HG02884 (cell line): ENCODE measurements around the gene CBR3.

Experiments
- ATAC-seq: cut with Tn5 transposase; IDR thresholded peaks from one replicate; pipeline ENCODE4 v1.9.1; 2021; ENCODE audit warnings: mild to moderate bottlenecking, moderate library complexity; ENCODE audit not compliant: unreplicated experiment

The CBR3 gene

DNA sequence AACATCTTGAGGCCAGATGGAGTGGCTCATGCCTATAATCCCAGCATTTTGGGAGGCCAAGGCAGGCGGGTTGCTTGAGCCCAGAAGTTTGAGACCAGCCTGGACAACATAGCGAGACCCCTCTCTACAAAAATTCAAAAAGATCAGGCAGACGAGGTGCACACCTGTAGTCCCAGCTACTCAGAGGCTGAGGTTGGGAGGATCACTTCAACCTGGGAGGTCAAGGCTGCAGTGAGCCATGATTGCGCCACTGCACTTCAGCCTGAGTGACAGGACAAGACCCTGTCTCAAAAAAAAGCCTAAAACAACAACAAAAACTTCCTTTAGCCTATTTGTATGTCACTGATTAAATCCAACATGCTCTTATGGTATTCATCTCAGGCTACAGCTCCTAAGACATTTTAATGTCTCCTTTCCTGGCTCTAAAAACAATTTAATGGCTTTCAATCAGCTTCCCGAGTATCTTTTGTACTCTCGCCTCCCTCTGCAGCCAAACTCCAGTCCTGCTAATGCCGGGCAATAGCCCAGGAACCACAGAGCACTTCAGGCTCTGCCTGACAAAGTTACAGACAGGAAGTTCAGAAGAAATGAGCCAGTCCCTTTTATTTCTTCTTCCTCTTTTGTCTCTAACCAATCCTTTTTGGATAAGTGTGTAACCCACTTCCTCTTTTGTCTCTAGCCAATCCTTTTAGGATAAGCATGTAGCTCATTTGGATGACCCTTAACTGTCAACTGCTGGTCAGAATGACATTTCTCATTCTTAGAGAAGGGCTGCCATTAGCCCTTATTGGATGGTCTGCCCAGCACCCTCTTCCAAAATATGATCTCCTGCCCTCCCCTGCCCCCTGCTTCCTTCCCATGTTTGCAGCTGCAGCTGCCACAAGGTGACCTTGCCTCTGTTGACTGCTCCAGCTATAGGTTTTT lies 15.2 kb downstream of the CBR3 start:
- no peak for ATAC-seq

DNA sequence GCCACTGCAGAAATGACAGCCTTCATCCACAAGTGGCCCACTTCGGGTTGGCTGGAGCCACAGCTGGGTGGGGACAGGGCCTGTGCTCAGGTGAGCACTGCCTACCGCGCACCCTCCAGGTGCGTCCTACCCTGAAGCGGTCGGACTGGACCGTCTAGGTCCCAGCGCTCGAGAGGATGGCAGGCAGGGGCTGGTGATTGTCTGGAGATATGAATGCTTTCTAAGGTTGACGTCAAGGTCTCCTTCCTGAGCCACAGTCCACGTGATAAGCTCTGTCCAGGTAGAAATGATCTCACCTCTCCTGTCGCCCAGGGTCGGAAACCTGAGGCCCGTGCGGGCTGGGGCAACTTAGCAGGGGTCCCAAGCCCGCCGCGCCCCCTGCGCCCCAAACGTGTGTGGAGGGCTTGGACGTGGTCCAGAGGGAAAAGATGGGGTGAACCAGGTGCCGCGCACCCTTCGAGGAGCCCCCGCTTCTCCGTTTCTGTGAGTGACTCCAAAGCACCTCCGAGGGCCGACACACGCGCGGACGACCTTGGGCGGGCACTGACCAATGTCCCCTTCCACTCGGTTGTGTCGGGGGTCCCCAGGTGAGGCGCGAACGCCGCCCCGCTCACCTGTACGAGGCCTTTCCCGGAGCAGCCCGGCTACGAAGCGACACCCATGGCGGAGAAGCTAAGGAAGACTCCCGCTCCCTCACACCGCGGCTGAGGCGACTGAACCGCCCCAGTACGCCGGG lies 20.9 kb downstream of the CBR3 start:
- ATAC-seq: no peak

DNA sequence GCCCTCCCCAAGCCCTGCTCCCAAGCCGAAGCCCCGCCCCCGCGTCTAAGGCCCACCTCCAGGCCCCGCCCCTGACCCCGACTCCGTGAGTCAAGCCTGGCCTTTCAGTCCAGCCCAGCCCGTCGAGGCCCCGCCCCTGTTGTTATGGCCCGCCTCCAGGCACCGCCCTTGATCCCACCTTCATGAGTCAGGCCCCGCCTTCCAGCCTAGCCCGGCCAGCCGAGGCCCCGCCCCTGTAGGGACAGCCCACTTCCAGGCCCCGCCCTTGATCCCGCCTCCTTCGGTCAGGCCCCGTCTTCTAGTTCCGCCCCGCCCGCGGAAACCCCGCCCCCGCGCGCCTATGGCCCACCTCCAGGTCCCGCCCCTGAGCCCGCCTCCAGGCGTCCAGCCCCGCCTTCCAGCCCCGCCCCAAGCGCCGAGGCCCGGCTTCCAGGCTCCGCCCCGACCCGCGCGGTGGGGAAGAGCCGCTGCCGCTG lies 21.5 kb downstream of the CBR3 start:
- peak; percentile 77 for ATAC-seq

DNA sequence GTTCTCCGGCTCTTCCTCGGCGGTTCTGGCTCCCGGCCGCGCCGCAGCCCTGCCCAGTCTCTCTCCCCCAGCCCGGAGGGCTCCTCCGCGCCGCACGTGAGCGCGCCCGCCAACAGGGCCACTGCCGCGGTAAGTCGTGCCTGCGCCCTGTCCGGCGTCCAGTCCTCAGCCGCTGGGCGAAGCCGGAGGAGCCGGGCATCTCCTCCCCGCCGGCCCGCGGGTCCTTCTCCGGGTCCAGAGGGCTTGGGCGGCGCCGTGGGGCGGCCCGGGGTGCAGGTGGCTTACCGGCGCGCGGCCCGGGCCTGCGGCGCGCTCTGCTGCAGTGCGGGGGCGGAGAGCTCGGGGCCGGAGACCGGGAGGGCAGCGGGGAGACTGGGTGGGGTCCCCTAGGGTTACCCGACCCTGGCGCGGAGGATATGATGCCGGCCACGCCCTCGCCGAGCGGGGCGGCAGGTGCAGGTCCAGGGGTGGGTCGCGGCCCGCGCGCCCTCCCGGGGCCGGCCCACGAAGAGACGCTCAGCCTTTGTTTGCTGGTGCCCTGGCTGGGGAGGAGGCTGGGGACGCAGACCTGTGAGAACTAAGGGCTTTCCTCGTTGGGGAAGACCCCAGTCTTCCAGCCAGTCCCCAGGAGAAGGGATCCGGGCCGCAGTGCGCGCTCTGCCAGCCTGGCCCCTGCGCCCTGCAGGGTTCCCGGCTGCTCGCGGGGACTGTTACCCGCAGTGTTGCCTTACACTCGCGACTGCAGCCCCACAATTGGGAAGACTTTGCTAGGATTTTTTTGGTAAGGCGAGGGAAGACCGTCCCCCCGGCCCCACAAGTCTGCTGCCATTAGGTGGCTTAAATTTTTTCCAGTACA lies 22.2 kb downstream of the CBR3 start, which contains the start of gene DOP1B:
DOP1B (plus strand) TSS at position 10 of the 856 bp plus-strand sequence. CDS start 7,910 bp downstream, outside the sequence.
- peak; percentile 26 for ATAC-seq

DNA sequence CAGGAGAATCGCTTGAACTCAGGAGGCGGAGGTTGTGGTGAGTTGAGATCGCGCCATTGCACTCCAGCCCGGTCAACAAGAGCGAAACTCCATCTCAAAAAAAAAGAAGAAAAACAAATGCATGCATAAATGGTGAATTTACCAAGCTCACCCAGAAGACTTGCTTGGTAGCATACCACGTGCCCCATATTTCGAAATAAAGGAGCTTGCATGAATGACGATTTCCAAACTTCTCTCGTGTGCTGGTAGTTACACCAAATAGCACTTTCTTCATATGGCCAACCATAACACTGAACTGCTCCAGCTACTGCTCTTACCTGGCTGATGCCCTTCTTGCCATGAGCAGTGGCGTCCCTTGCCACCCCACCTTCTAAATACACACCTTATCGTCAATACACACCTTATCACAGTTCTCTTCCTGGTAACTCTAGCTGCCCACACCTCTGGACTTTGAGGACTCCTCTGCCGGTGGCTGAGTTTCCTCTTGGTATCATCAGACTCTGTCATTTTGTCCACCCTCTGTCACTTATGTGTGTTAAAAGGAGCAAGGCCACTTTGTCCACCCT lies 24.6 kb downstream of the CBR3 start:
- no peak for ATAC-seq

DNA sequence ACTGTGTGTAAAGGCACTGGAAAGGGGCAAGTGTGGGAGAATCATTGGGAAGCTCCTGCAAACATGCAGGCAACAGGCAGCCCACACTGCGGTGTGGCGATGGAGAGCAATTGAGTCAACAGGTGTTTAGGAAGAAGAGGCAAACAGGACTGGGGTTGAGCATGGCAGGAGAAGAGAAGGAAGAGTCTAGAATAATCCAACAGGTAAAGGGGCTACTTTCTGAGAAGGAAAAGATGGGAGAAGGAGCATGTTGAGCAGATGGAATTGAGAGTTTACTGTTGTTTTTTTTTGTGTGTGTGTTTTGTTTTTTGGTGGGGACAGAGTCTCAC lies 25.9 kb downstream of the CBR3 start:
- no peak for ATAC-seq

DNA sequence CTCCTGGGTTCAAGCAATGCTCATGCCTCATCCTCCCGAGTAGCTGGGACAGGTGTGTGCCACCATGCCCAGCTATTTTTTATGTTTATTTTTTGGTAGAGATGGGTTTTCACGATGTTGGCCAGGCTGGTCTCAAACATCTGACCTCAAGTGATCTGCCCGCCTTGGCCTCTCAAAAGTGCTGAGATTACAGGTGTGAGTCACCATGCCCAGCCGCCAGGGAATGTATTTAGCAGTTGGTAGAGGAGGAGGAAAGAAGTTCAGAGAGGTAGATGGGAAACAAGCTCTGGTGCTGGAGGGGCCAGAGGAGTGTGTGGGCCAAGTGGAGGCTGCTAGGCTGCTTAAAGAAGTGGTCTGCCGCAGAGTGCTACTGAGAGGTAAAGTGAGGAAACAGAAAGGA lies 27.8 kb downstream of the CBR3 start:
- no peak for ATAC-seq

DNA sequence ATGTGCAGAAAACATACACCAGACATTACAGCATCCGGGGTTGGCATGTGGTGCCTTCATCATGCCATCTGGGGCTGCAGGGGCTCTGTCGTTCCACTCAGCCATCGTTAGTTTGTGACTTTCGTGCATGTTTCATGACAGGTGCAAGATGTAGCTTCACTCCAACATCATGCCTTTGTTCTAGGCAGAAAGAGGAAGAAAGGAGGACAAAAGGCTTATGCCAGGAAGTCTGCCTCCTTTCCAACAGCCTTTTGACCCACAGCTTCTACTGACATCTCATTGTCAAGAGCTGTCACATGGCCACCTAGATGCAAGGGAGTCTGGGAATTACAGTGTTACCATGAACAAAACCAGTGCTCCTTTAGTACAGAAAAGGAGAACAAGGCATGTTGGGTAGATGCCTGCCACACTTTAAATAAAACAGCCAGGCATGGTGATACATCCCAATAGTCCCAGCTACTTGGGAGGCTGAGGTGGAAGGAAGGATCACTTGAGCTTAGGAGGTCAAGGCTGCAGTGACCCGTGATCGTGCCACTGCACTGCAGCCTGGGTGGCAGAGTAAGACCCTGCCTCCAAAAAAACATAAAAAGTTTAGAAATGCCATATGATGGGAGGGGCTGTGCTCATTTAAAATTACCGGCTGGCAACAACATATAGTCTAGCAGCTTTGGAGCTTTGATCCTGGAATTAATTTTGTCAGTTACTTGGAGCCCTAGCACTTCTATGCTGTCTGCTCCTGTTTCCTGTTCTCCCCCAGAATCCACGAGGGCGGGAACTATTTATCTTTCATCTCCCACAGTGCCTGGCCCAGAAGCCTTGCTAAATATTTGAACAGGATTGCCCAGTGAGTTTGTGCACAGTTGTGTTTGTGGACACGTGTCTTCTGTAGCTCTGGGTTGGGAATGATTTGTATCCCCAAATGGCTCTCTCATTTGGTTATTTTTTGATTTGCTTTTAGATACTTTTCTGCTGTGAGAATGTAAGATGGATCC lies 29.2 kb downstream of the CBR3 start:
- no peak for ATAC-seq

DNA sequence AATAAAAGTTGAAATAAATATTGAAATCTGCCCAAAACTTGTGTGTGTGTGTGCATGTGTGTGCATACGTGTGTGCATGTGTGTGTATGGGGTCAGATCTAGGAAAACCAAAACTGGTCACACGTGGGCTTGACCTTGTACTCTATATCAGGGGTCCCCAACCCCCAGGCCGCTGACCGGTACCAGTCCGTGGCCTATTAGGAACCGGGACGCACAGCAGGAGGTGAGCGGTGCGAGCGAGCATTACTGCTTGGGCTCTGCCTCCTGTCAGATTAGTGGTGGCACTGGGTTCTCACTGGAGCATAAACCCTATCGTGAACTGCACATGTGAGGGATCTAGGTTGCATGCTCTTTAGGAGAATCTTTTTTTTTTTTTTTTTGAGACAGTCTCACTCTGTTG lies 30.5 kb downstream of the CBR3 start:
- ATAC-seq: no peak

DNA sequence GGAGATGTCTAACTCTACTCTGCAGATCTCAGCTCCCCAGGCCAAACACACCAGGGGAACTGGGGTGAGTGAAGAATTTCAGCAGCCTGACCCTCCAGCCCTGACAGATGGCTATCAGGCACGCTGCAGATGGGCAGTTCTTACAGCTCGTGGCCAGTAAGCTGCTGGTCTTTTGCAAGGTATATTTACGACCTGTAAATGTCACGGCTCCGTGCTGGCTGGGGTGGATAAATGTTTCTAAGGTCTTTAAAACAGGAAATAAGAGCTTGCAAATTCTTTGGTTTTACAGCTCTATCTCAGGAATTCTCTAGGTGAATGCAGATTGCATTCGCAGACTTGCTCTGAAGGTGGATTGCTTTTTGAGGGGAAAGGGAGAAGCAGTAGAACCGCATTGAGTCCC lies 31.8 kb downstream of the CBR3 start:
- no peak for ATAC-seq

DNA sequence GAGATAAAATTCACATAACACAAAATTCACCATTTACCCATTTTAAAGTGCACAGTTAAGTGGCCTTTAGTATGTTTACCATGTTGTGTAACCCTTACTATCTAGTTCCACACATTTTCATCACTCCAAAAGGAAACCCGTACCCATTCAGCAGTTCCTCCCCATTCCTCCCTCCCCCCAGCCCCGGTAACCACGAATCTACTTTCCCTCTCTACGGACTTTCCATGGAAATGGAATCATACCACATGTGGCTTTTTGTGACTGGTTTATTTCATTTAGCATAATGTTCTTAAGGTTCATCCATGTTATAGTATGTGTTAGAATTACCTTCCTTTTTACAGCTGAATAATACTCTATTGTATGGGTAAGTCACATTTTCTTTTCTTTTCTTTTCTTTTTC lies 32.7 kb downstream of the CBR3 start:
- ATAC-seq: no peak

DNA sequence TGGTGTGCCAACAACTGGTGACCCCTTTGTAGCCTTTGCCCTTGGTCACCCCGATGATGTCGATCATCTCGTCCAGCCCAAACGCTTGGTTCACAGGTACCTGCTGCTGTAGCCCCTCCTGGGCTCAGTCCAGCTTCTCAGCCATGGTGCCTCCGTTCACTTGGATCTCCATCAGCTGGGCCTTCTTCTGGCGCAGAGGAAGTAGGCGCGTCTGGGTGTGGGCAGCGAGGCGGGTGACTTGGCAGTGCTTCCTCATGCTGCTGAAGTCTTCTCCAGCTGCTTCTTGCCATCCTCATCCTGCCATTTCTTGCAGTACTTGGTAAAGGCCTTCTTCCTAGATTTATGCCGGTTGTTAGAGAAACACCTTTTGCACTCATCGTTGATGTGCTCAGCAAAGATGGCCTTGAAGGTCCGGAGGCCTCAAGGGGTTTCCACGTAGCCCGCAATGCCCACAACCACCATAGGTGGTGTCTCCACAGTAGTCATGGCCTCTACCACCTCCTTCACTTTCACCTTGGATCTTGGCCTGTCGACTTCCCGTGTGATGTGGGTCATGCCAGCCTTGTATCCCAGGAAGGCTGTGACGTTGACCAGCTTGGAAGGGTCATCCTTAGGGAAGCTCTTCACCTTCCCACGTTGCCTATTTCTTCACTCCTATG lies 34.7 kb downstream of the CBR3 start:
- ATAC-seq: no peak

DNA sequence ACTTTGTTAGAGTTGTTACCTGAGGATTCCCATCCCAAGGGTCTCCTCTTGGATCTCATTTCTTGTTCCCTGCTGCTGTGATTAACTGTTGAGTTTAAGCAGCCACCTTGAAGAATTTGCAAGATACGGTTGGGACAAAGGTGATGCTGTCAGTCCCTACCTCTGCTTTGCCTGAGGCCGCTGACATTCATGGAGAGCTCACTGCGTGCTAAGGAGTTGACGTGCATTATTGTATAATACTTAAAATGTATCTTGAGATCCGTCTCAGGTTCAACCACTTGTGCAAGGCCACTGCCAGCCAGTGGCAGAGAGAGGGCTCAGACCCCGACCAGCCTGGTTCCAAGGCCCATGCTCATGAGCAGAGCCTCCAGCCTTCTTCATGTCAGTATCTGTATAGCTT lies 35.9 kb downstream of the CBR3 start:
- no peak for ATAC-seq

DNA sequence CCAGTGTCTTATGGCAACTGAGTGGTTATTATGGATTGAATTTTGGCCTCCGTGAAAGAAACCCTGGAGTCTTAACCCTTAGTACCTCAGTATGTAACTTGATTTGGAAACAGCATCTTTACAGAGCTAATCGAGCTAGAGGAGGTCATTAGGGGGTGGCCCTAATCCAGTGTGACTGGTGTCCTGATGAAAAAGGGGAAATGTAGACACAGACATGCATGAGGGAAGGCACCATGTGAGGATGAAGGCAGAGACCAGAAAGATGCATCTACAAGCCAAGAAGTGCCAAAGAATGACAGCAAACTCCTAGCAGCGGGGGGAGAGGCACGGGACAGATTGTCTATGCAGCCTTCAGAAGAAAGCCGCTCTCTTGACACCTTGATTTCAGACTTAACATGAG lies 36.5 kb downstream of the CBR3 start:
- ATAC-seq: no peak

DNA sequence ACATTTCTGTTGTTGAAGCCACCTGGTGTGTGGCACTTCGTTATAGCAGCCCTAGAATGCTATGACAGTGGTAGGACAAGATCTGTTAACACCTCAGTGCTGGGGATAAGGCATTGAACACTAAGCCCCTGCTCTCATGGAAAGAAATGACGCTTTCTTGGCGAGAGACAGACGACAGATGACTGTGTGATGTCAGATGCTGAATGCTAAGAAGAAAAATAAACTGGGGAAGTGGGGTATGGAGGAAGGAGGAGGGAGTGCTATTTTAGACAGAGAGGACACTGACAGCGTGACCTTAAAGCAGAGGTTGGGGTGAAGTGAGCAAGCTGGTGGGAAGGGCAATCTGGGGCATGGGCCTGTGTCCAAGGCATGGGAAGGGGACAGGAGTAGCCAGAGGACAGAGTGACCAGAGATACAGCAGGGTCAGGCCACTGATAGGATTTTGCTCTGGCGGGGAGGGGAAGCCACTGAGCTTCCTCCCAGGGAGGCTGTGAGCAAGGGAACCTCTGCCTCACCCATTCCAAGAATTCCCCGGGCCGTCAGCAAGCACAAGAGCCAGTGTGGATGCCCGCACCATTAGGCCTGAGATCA lies 37.0 kb downstream of the CBR3 start:
- no peak for ATAC-seq

DNA sequence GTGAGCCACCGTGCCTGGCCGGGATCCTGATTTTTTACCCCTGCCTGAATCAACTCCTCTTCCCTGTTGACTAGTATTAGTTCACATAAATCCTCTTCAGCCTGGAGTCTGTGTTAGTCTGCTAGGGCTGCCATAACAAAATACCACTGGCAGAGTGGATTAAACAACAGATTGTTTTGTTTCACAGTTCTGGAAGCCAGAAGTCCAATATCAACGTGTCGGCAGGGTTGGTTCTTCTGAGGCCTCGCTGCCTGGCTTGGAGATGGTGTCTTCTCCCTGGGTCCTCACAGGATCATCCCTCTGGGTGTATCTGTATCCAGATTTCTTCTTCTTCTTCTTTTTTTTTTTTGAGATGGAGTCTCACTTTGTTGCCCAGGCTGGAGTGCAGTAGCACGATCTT lies 39.9 kb downstream of the CBR3 start:
- ATAC-seq: no peak

DNA sequence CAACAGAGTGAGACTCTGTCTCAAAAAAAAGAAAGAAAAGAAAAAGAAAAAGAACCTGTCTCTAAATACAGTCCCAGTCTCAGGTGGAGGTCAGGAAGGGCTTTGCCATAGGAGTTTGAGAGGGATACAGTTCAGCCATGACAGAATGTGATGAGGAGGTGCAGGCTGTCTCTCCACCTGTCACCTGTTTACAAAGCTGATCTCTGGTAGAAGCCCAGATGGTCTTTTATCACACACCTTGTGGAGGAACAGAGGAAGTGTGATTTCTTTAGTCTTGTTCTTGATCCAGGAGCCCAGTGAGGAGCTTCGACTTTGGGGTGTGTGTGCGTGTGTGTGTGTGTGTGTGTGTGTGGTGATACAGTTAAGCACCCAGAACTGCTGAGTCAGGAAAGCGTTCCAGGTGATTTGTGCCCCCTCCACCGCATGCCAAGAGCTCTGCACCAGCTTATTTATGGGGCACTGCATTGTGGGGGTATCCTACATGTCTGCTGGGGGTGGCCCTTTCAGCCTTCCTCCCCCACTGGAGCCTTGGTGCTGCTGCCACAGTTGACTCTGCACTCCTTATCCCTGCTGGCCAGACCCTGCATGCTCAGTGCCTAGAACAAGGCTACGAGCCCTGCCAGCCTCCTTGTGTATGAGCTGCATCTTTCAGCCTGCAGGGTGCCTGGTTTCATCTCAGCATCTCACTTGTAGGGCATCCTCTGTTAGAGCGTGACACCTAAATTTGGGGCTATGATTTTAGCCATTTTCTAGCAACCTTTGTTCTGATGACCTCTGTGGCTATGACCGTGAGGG lies 41.1 kb downstream of the CBR3 start:
- no peak for ATAC-seq

DNA sequence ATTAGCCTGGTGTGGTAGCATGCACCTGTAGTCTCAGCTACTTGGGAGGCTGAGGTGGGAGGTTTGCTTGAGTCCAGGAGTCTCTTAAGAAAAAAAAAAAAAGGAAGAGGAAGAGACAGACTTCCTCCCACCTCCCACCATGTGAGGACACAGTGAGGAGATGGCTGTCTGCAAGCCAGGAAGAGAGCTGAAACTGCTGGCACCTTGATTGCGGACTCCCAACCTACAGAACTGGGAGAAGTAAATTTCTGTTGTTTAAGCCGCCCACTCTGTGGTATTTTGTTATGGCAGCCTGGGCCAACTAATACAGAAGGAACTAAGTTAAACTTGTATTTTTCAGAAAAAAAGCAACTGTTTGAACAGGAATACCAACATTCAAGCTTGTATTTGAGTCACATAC lies 43.5 kb downstream of the CBR3 start:
- no peak for ATAC-seq
